GM12878 (cell line): Measurements from ENCODE around the gene TCF12. TPM values are rescaled to one million over a fixed set of nuclear protein-coding genes. Genes with fewer than 3 reads are reported as not detected.

Experiments used
- ATAC-seq: fragments of 200-7000 bp; cut with Tn5 transposase; 3 replicates; pipeline ENCODE4 v1.9.1; 2020; ENCODE audit warnings: mild to moderate bottlenecking, moderate library complexity
- BruUV-seq: library from RNA; stranded (reverse); fragments of 400-500 nt; replicated peaks from 2 replicates; lab custom pipeline; 2021; lab: Mats Ljungman, UMichigan
- CTCF ChIA-PET: fragments of 300-600 bp; sonication (Branson Sonifier 250); formaldehyde crosslinking; extraction: SDS; loops from one replicate; lab custom pipeline; 2021; ENCODE audit warnings: inconsistent platforms; lab: Yijun Ruan, JAX
- POLR2A ChIA-PET: fragments of 350-600 bp; formaldehyde crosslinking; extraction: SDS; loops from one replicate; lab custom pipeline; 2021; ENCODE audit warnings: inconsistent platforms; lab: Charles Lee
- RAD21 ChIA-PET: fragments of 300-600 bp; sonication (Branson Sonifier 250); formaldehyde crosslinking; loops from one replicate; lab custom pipeline; 2023; ENCODE audit warnings: antibody characterized with exemption; ENCODE audit not compliant: unreplicated experiment; lab: Charles Lee
- SMC1A ChIA-PET: fragments of 300-600 bp; sonication (Branson Sonifier 250); formaldehyde crosslinking; loops from one replicate; lab custom pipeline; 2023; ENCODE audit not compliant: unreplicated experiment, uncharacterized antibody; lab: Charles Lee
- DNase-seq: peaks from one replicate; pipeline ENCODE4 v3.0.0-alpha.2; 2011; ENCODE audit warnings: low read depth, low spot score
- FAIRE-seq: peaks from 3 replicates; lab custom pipeline; 2011; peaks lifted over from hg19 to GRCh38; lab: Jason Lieb, UNC
- H2AFZ ChIP-seq: 2 replicates; pipeline ENCODE4 v1.6.0; 2011; ENCODE audit warnings: low read depth, low read length, control low read depth; ENCODE audit not compliant: control insufficient read depth
- H3K27ac ChIP-seq: 2 replicates; pipeline ENCODE4 v1.5.1; 2011; ENCODE audit warnings: control low read depth; ENCODE audit not compliant: control insufficient read depth, insufficient read depth
- H3K27me3 ChIP-seq, 2 experiments: replicated peaks in 1 of 2; 2 replicates each; pipeline versions ENCODE4 v1.6.0 to v1.6.1; 2011; ENCODE audit warnings: low read length in 1 of 2; ENCODE audit not compliant: control insufficient read depth in 2 of 2, insufficient read depth in 2 of 2
- H3K36me3 ChIP-seq, 2 experiments: 2 replicates each; pipeline ENCODE4 v1.5.1; 2011; ENCODE audit warnings: low read length in 1 of 2; ENCODE audit not compliant: control insufficient read depth in 2 of 2, insufficient read depth in 2 of 2
- H3K4me1 ChIP-seq: 2 replicates; pipeline ENCODE4 v1.6.1; 2011; ENCODE audit warnings: mild to moderate bottlenecking, low read length, moderate library complexity, mixed read lengths; ENCODE audit not compliant: control insufficient read depth, insufficient read depth
- H3K4me2 ChIP-seq: 2 replicates; pipeline ENCODE4 v1.6.0; 2011; ENCODE audit warnings: control low read depth; ENCODE audit not compliant: control insufficient read depth, insufficient read depth
- H3K4me3 ChIP-seq: fragments of 200-600 bp; sonication (generic); 2 replicates; pipeline ENCODE4 v1.5.1; 2016
- H3K79me2 ChIP-seq: 2 replicates; pipeline ENCODE4 v1.6.0; 2011; ENCODE audit warnings: low read length; ENCODE audit not compliant: control insufficient read depth, insufficient read depth
- H3K9ac ChIP-seq: 2 replicates; pipeline ENCODE4 v1.8.0; 2011; ENCODE audit warnings: low read length, control low read depth, mixed read lengths; ENCODE audit not compliant: control insufficient read depth, insufficient read depth
- H3K9me3 ChIP-seq: replicated peaks from 3 replicates; pipeline ENCODE4 v1.5.1; 2011; ENCODE audit warnings: mild to moderate bottlenecking, low read length; ENCODE audit not compliant: control insufficient read depth, insufficient read depth
- H4K20me1 ChIP-seq: 2 replicates; pipeline ENCODE4 v1.6.0; 2011; ENCODE audit not compliant: control insufficient read depth, insufficient read depth
- CHD1 ChIP-seq: IDR thresholded peaks from 2 replicates; pipeline ENCODE4 v1.6.1; 2012; ENCODE audit warnings: low read depth, low read length, improper control_type of control experiment
- EED ChIP-seq: sonication (generic); IDR thresholded peaks from 2 replicates; pipeline ENCODE4 v1.6.1; 2016; ENCODE audit warnings: antibody characterized with exemption, low read depth
- HDAC6 ChIP-seq: fragments of 200-600 bp; sonication (generic); IDR thresholded peaks from one replicate; pipeline ENCODE4 v1.8.0; 2017; ENCODE audit warnings: antibody characterized with exemption; ENCODE audit not compliant: unreplicated experiment
- MEF2A ChIP-seq: IDR thresholded peaks from 2 replicates; pipeline ENCODE4 v1.6.1; 2011; ENCODE audit warnings: low read depth, mild to moderate bottlenecking, low read length, moderate library complexity; ENCODE audit not compliant: insufficient read depth
- MTA3 ChIP-seq: IDR thresholded peaks from 2 replicates; pipeline ENCODE4 v1.6.1; 2012; ENCODE audit warnings: low read length, inconsistent platforms, borderline replicate concordance
- MYB ChIP-seq: fragments of 150-350 bp; IDR thresholded peaks from 2 replicates; pipeline ENCODE4 v1.6.1; 2014; ENCODE audit warnings: mild to moderate bottlenecking, low read depth, low read length, borderline replicate concordance
- RAD51 ChIP-seq: fragments of 450-650 bp; IDR thresholded peaks from 2 replicates; pipeline ENCODE4 v1.6.1; 2016; ENCODE audit warnings: moderate library complexity, mild to moderate bottlenecking, inconsistent platforms
- SIN3A ChIP-seq: IDR thresholded peaks from 2 replicates; pipeline ENCODE4 v1.6.1; 2012; ENCODE audit warnings: low read depth, low read length, improper control_type of control experiment
- SIX5 ChIP-seq: IDR thresholded peaks from 2 replicates; pipeline ENCODE4 v1.6.1; 2011; ENCODE audit warnings: mild to moderate bottlenecking, low read depth, low read length, moderate library complexity; ENCODE audit not compliant: severe bottlenecking
- SMC3 ChIP-seq: IDR thresholded peaks from 2 replicates; pipeline ENCODE4 v1.6.1; 2011; ENCODE audit warnings: low read length, improper control_type of control experiment, borderline replicate concordance
- SUPT20H ChIP-seq: IDR thresholded peaks from 2 replicates; pipeline ENCODE4 v1.6.1; 2011; ENCODE audit warnings: low read depth, mild to moderate bottlenecking, low read length, moderate library complexity, borderline replicate concordance; ENCODE audit not compliant: control insufficient read depth
- ZNF622 ChIP-seq: fragments of 450-650 bp; IDR thresholded peaks from 2 replicates; pipeline ENCODE4 v1.6.1; 2017; ENCODE audit warnings: mild to moderate bottlenecking, inconsistent platforms
- ZZZ3 ChIP-seq: IDR thresholded peaks from 2 replicates; pipeline ENCODE4 v1.6.1; 2011; ENCODE audit warnings: low read depth; ENCODE audit not compliant: control insufficient read depth, insufficient read length
- WGBS: methylation state at CpG from one replicate; pipeline ENCODE4 v1.1.6; 2016; ENCODE audit warnings: low lambda C conversion rate; ENCODE audit not compliant: insufficient replicate concordance, insufficient coverage; ENCODE audit errors: missing lambda C conversion rate; 5-methylcytosine and 5-hydroxymethylcytosine counted together
- in situ Hi-C: fragments of 300-500 bp; cut with MboI; formaldehyde crosslinking; loops from 9 replicates; pipeline ENCODE4 v1.14.3; 2018; ENCODE audit warnings: mixed read lengths
- intact Hi-C: fragments of 100-400 bp; cut with micrococcal nuclease; formaldehyde crosslinking; loops from one replicate; pipeline ENCODE4 v1.14.2; 2022; ENCODE audit not compliant: unreplicated experiment
- polyA plus RNA-seq, 11 experiments: library from polyadenylated mRNA; depleted of rRNA in 4 of 11; unstranded in 6 of 11; stranded (reverse) in 5 of 11; fragments of >200 nt; fragmentation: Nextera tagmentation in 4 of 11; fragmentation: Illumina TruSeq in 1 of 11; extraction: Ambion mirVana in 4 of 11; extraction: Trizol in 1 of 11; gene quantifications; 1 replicate in 1 of 11; 2 replicates in 10 of 11; pipeline versions ENCODE4 v1.2.1 to v1.2.3, GENCODE V29; 2011 to 2016; ENCODE audit warnings: inconsistent platforms in 2 of 11, missing spikeins in 2 of 11, low read depth in 1 of 11
- total RNA-seq, 4 experiments: library from RNA; depleted of rRNA in 3 of 4; stranded (reverse); fragments of >200 nt in 3 of 4; fragmentation: Illumina TruSeq in 1 of 4; extraction: Trizol in 1 of 4; gene quantifications; 2 replicates each; pipeline versions ENCODE4 v1.2.1 to v1.2.3, GENCODE V29; 2013 to 2021
- TF ChIP-seq, protein P1 (sequence below): fragments of 450-650 bp; IDR thresholded peaks from 2 replicates; pipeline ENCODE4 v1.6.1; 2016; ENCODE audit warnings: mild to moderate bottlenecking
- TF ChIP-seq, protein P2 (sequence below): fragments of 150-350 bp; IDR thresholded peaks from 2 replicates; pipeline ENCODE4 v1.6.1; 2014; ENCODE audit warnings: mild to moderate bottlenecking, low read depth, low read length
- TF ChIP-seq, protein P3 (sequence below): fragments of 150-350 bp; IDR thresholded peaks from 2 replicates; pipeline ENCODE4 v1.6.1; 2016; ENCODE audit warnings: low read depth, low read length

Gene TCF12
- total and polyA plus RNA-seq, 10 of the 15 experiments (the other 5 are each of a cell fraction or from before 2014, with no cell fraction given), result 8.2 to 70.9 (median 49.5) TPM

DNA sequence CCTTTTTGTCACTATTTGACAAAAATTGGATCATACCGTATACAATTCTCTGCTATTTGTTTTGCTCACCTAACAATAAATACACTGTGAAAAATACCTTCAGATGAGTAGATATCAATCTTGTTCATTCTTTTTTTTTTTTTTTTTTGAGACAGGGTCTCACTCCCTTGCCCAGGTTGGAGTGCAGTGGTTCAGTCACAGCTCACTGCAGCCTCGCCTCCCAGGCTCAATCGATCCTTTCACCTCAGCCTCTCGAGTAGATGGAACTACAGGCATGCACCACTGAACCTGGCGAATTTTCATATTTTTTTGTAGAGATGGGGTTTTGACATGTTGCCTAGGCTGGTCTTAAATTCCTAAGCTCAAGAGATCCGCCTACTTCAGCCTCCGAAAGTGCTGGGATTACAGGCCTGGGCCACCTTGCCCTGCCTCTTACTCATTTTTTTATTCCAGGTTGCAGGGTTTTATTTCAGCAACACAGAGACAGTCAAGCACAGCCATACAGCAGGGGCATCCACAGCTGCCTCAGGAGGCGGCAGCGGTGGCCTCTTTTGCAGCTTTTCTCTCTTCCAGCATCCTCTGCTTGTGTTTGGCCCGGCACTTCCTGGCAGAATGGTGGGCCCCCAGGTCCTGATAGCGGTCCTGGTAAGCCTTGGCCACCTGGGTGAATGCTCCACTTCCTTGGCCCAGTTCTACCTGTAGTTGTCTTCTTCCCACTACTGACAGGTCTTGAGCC lies 406.7 kb downstream of the TCF12 start:
- ChIA-PET SMC1A (no interaction called here), RAD21 (no interaction called here), POLR2A (no interaction called here), CTCF (interaction anchor here (0.6 kb wide), 1 partner anchor 61 kb away, joined by 3 read pairs; no protein-coding TSS in a partner anchor)
- in situ Hi-C loops (no loop called here), intact Hi-C loops (no loop called here)
- H4K20me1 ChIP-seq, result no peaks in the 10 kb centered on the region
- no peak overlapping the region for H3K4me2 ChIP-seq
- H3K79me2 ChIP-seq, result no peaks in the 10 kb centered on the region
- H3K36me3 ChIP-seq, result no peaks in the 10 kb centered on the region
- H3K4me3 ChIP-seq, result no peak overlapping the region
- no peak overlapping the region for H3K27ac ChIP-seq
- H3K4me1 ChIP-seq, result no peaks in the 10 kb centered on the region
- H3K9ac ChIP-seq, result no peak overlapping the region
- DNase-seq (no peak), FAIRE-seq (no peak), ATAC-seq (no peak)
- no peak overlapping the region for H2AFZ ChIP-seq
- H3K27me3 ChIP-seq, result no peaks in the 10 kb centered on the region; a peak in 1 of 4 replicates
- no TSS peak for BruUV-seq
- WGBS, result 56% methylated on average over 11 of the region's 11 CpGs
- H3K9me3 ChIP-seq, result no peaks in the 10 kb centered on the region
- TF ChIP-seq SMC3 (no peak), SUPT20H (no peak), EED (no peak), ZZZ3 (no peak), ZNF622 (no peak), SIX5 (no peak), HDAC6 (no peak), MYB (no peak), SIN3A (no peak), MEF2A (no peak), MTA3 (no peak), CHD1 (no peak), RAD51 (no peak)
- TF ChIP-seq, protein P1, sequence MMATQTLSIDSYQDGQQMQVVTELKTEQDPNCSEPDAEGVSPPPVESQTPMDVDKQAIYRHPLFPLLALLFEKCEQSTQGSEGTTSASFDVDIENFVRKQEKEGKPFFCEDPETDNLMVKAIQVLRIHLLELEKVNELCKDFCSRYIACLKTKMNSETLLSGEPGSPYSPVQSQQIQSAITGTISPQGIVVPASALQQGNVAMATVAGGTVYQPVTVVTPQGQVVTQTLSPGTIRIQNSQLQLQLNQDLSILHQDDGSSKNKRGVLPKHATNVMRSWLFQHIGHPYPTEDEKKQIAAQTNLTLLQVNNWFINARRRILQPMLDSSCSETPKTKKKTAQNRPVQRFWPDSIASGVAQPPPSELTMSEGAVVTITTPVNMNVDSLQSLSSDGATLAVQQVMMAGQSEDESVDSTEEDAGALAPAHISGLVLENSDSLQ, result no peak
- TF ChIP-seq, protein P2, sequence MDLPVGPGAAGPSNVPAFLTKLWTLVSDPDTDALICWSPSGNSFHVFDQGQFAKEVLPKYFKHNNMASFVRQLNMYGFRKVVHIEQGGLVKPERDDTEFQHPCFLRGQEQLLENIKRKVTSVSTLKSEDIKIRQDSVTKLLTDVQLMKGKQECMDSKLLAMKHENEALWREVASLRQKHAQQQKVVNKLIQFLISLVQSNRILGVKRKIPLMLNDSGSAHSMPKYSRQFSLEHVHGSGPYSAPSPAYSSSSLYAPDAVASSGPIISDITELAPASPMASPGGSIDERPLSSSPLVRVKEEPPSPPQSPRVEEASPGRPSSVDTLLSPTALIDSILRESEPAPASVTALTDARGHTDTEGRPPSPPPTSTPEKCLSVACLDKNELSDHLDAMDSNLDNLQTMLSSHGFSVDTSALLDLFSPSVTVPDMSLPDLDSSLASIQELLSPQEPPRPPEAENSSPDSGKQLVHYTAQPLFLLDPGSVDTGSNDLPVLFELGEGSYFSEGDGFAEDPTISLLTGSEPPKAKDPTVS, result no peak
- TF ChIP-seq, protein P3, sequence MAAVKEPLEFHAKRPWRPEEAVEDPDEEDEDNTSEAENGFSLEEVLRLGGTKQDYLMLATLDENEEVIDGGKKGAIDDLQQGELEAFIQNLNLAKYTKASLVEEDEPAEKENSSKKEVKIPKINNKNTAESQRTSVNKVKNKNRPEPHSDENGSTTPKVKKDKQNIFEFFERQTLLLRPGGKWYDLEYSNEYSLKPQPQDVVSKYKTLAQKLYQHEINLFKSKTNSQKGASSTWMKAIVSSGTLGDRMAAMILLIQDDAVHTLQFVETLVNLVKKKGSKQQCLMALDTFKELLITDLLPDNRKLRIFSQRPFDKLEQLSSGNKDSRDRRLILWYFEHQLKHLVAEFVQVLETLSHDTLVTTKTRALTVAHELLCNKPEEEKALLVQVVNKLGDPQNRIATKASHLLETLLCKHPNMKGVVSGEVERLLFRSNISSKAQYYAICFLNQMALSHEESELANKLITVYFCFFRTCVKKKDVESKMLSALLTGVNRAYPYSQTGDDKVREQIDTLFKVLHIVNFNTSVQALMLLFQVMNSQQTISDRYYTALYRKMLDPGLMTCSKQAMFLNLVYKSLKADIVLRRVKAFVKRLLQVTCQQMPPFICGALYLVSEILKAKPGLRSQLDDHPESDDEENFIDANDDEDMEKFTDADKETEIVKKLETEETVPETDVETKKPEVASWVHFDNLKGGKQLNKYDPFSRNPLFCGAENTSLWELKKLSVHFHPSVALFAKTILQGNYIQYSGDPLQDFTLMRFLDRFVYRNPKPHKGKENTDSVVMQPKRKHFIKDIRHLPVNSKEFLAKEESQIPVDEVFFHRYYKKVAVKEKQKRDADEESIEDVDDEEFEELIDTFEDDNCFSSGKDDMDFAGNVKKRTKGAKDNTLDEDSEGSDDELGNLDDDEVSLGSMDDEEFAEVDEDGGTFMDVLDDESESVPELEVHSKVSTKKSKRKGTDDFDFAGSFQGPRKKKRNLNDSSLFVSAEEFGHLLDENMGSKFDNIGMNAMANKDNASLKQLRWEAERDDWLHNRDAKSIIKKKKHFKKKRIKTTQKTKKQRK, result no peak
